HuH-7.5 (cell line): ENCODE measurements around the gene HS2ST1.

Experiments
- DNase-seq: peaks from one replicate; pipeline ENCODE4 v3.0.0; 2011; ENCODE audit warnings: low spot score

HS2ST1 gene

DNA sequence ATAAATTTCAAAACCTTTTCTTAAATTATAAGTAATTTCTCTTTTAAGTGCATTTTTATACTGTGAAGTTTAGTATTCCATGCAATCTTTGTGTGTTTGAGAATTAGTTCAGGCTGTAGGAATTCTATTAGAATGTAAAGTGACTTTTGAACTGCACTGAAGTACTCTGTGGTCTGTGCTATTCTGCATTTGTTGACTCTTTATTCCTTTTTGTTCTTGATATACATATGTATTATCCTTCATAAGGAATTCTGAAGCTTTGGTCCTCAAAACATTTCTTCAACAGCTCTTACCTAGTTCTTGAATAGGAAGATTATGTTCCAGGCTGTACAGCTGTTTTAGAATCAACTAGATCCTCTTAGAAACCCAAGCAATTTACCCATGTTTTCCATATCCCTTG lies 158.0 kb downstream of the HS2ST1 start:
- DNase-seq, result no peak

DNA sequence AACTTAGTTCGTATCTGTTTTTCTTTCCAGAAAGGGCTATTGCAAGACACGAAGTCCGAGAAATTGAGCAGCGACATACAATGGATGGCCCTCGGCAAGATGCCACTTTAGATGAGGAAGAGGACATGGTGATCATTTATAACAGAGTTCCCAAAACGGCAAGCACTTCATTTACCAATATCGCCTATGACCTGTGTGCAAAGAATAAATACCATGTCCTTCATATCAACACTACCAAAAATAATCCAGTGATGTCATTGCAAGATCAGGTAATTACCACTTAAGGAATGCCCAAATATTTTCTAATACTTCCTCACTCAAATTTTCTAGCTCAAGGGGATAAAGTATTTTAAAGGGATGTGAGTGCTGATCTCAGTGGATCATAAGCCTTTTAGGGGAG lies 158.5 kb downstream of the HS2ST1 start:
- DNase-seq, result no peak

DNA sequence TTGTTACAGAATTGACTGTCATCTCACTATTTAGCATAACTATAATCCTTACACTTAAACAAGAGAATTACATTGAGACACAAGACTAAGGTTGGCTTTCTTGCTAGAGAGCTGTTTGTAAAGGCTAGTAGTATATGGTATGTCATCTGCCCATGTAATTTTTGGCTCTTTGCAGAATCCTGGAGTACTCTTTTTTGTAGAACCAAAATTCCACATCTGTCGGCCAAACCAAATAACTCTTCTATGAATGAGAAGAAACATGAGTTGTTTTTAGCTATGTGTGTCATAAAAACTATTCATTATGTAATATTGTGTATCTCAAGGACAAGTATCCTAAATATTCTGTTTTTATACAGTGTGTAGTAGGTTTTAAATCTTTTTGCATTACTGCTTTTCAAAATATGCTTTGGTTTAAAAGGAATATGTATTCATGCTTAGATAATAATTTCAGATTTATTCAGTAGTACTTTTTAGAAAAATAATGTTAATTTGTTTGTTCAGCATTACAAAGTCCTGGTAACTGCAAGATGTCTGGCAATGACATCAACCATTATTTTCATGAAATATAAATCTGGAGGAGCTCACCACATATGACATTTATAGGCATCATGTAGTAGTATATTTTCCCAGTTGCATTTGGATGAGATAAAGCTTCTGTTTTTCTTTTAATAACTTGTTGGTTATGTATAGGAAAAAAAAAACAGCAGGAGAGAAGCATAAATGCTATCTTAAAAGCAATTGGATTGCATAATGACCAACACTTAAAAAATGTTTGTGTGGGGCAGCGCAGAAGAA lies 159.8 kb downstream of the HS2ST1 start:
- DNase-seq, result no peak

DNA sequence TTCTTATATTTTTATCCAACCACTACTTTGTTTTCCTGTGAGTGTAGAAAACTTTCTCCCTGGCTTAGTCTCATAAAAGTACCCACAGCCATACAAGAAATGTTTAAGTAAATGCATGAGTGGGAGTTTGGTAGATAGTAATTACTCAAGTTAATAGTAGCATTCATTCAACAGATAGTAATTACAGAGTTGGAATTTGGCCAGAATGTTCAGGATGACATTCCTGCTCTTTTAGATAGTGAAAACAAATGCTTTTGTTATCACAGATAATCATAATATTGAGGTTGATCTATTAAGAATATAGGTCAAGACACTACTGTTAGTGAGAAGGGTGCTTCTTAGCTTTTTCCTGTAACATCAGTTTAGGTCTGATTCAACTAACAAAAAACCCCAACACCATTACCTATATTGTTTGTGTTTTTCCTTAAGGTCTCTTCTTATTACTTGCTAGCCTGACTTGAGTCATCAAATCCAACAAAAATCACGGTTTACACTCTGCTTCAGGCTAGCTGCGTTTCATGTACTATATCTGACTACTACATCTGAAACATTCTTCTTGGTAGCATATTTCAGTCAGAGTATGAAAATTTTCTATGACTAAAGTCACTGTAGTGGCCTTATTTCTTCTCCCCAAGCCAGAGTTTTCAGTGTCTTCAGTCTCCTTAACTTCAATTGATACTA lies 163.7 kb downstream of the HS2ST1 start:
- no peak for DNase-seq

DNA sequence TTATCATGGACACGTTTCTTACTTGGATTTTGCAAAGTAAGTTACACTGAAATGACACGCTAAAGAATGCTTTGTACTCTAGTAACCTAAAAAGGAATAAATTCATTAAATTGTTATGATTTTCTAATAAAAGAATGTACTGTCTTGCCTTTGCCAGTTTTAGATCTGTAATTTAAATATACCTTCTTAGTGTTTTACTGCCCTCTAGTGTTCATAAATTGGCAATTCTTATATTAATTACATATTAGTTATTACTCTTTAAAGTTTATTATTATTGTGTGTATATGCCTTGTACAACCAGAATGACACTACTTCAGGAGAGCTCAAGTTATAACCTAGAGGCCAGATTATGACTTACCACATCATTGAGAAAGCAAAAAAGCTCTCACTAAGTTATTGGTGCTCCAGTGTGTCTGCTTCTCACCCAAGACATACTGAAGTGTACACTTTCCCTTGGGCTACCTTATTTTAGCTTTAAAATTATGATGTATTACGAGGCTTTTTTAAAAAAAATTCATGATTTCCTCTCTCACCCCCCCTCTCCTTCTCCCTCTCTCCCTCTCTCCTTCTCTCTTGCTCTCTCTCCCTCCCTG lies 169.9 kb downstream of the HS2ST1 start:
- DNase-seq, result no peak

DNA sequence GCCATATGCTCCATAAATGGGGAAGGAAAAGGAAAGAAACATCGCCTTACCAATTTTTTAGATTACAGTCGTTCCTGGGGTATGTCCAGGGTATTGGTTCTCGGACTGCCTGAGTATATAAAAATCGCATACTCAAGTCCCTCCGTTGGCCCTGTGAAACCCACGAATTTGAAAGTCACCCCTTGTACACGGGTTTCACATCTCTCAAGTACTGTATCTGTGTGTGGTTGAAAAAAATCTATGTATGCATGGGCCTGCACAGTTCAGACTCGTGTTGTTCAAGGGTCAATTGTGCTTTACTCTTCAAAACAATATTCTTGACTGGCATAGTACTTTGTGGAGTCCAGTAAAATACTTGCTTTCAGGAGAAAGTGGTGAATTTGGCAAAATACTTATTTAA lies 171.7 kb downstream of the HS2ST1 start:
- no peak for DNase-seq

DNA sequence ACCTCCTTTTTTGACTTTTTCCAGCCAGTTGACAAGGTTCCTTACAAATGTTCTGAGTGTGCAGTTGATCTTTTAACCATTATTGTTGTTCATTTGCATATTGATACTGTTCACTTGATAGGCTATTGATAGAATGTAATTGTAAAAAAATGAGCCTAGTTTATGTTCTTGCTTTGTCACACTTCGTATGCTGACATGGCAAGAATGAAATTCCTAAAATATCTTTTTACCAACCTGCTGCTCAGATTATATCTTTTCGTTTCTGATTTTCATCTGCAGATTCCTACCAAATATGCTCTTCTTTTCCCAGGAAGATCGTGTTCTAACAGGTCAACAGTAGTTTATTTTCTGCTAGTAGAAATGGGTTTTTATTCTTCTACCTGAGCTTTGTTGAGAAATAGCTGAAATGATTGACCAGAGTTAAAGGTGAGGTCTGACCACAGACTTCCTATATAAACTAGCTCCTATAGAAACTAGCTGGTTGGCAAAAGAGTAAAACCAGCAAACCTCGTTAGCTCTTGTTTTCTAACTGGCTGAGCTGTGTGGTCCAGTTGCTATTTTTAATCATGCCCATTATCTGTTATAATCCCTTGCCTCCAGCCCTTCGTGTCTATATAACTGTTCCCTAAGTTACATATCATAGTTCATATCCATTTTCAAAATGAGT lies 174.8 kb downstream of the HS2ST1 start:
- DNase-seq, result no peak

DNA sequence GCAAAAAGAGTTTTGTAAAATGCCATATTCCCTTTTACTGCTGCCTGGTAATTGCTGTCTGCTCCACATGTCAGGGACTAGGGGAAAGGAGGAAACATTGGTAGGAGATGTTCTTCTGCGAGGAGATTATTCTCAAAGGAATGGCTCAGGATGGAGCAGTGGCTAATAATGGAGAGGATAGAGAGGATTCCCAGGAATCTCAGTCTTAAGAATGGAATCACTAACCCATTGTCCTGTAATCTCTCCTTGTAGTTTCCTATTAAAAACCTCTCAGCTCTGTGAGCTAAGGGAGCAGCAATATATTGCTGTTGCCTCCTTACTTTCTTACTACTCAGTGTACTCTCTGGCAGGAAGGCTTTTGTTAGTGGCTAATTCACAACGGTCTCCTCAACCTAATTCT lies 175.4 kb downstream of the HS2ST1 start:
- no peak for DNase-seq

DNA sequence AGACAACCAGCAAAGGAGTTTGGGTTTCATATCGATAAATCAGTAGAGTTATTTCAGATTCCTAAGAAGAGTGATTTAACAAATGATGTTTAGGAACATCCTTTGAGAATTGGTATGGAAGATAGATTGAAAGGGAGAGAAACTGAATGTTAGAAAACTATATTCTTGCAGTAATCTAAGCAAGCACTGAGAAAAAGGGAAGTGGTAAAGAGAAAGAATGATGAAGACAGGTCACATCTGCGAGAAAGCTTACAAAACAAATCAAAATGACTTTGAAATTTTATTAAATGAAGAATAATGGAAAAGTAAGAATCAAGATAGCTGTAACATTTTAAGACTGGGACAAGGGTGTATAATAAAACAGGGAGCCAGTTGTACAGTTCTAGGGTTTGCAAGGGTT lies 177.0 kb downstream of the HS2ST1 start:
- DNase-seq, result no peak

DNA sequence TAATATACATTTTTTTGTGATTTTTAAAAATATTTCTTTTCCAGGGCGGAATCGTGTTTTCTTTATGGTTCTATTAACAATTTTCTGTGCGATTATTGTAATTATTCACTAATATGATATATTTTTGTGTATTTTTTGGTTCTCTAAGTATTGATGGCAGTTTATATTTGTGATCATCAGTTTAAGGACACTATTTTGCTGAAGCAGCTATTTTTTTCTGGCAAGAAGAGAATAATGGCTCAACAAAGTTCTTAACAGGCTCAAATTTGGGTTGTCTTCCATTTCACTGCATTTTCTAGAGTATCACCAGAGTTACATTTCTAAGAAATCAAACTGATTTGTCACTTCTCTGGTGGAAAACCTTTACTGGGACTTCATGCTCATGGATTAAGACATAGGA lies 178.4 kb downstream of the HS2ST1 start:
- no peak for DNase-seq

DNA sequence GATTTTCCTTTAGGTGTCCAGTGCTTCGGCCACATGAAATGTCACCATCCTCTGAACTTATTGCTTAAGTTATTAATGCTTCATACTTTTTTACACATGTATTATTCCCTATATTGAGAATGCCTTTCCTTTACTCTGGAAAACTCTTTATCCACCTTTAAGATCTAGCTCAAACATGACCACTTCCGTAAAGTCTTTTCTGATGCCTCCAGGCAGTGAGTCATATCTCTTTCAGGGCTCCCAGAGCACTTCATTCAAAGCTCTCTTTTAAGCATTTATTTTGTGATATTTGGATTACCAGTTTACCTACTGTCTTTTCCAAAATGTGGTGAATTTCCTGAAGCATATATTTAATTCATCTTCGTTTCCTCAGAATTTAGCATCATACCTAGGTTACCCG lies 178.9 kb downstream of the HS2ST1 start:
- no peak for DNase-seq

DNA sequence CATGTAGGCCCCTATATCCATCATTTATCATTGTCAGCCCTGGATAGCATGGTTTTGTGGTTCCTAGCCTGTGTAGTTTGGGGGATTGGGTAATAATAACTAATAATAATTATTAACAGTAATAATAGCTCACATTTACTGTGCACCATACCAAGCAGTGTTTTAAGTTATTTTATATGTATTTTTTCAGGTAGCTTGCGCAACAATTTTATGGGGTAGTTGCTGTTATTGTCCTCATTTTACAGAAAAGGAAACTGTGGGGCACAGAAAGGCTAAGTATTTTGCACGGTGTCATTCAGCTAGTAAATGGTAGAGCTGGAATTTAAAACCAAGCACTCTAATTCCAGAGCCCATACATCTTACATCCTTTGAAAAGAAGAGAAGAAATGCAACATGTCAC lies 179.8 kb downstream of the HS2ST1 start:
- no peak for DNase-seq

DNA sequence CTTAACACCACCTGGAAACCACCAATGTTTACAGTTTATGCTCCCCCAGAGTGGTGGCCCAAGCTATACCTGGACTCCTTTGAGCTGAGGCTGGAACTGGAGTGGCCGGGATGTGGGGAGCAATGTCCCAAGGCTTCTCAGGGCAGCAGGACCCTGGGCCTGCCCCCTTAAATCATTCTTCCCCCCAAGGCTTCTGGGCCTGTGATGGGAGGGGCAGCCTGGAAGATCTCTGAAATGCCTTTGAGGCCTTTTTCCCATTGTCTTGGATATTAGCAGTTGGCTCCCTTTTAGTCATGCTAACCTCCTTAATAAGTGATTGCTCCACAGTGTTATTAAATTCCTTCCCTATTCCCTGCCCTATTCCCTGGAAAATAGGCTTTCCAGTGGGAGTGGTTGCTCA lies 185.8 kb downstream of the HS2ST1 start:
- DNase-seq, result no peak

DNA sequence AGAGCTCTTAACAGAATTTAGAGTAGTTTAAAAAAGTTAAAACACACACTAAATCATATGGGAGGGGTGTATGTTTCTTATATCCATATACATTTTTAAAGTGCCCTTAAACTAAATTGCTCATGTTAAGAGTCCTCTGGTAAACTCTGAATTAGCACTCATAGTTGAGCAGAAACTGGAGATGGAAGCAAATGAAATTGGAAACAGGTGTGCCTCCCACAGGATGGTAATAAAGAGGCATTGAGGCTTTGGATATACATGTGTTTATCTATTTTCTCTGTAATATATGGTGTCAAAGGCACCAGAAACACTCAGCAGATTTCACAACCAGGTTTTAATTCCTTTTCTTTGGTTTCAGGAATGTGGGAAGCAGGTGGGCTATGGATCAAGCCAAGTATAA lies 188.6 kb downstream of the HS2ST1 start:
- DNase-seq, result no peak

DNA sequence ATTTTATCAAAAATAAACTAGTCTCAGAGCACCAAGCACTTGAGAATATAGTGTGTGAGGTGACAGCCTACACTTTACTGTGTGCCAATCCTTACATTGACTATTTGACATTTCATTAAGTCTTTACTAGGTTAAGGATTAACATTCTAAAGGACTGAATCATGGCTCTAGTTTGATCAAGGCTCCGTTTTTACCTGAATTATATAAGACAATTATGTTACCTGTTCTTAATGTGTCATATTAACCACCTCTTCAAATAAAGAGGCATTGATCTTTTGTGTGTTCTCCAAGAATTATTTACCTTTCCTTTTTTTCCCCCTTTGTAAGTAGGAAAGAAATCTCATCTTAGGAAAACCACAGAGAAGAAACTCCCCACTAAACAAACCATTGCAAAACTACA lies 189.7 kb downstream of the HS2ST1 start:
- no peak for DNase-seq

DNA sequence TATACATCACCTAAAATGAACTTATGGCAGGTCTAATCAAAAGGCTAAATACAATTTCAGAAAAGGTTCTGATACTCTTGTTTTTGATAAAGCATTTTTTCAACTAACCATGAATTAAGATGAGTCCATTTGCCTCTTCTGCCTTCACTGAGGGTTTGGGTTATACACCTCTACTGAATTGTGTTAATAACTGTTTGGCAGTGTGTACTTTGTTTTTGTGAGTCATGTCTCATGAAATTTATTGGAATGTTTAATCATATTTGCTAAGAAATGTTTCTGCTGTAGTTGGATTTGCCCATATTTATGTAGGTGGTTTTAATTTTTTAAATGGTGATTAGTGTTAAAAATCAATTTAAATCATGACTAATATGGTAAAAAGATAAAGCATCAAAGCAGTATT lies 190.5 kb downstream of the HS2ST1 start:
- no peak for DNase-seq

DNA sequence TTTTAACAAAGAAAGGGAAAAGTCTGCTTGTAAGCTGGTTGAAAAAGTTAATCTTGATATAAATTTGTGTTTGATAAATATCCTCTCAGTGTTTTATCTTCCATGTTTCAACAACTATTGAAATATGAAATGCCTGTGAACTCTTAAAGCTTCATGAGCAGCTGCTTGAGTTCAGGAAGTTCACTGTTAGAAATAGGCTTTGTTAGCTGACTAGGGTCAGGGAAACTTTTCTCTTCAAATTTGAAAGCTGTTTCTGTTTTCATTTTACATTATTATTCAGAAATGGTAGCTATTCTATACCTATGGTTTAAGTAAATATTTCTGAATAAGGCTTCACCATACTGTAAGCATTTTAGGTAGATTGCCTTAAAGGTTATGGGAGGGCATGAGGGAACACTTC lies 191.7 kb downstream of the HS2ST1 start:
- no peak for DNase-seq

DNA sequence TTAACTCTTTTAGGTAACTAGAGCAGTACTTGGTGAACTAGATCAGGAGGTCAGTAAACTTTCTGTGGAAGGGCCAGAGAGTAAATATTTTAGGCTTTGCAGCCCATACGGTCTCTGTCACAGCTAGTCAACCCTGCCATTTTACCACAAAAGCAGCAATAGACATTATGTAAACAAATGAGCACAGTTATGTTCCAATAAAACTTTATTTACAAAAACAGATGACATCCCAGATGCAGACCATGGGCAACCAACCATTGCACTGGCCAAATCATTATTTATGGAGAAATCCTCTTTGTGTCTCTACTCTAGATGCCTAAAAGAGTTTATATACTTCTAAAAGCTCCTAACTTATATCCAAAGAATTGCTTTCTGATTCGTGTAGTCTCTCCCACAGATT lies 192.4 kb downstream of the HS2ST1 start:
- DNase-seq, result no peak

DNA sequence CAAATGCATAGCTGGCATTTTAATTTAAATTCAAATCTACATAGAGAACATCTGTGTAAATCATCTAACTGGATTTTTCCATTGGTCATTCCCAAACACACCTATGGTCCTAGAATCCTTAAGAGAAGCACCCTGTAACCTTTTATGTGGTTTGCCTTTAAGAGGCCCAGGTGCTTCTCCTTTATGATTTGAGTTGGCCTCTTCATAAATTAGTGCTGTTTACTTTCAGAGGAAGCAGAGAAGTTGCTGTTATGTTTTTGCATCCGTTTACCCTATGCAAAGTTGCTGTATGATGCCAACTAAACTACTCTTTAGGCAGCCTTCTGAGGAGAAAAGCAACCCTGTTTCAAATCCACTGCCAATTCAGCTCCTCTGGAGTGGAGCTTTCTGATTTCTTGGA lies 193.8 kb downstream of the HS2ST1 start:
- DNase-seq, result no peak

DNA sequence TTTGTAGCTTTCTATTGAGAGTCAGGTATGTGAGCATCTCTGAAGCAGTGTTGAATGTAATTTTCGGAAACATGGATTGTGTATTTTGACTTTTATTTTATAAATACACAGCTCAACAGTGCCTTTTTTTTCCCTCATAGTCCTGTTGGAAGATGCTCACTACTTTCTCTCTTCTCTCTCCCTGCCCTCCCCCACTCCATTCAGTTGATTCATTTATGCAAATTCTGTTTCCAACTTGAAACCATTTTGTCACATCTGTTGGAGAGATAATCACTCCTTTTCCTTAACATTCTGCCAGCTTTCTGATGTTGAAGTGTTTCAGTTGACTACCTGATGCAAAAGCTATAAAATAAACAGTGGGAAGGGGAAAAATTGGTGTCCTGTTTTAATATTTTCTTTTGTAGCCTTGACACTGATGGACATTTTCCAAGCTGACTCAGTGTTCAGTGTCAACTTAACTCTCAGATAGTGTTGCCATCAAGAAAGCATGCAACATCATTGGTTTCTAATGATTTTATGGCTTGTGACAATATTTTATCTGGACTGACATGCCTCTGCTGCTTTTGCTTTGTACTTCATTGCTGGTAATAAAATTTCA lies 194.5 kb downstream of the HS2ST1 start:
- DNase-seq, result no peak

DNA sequence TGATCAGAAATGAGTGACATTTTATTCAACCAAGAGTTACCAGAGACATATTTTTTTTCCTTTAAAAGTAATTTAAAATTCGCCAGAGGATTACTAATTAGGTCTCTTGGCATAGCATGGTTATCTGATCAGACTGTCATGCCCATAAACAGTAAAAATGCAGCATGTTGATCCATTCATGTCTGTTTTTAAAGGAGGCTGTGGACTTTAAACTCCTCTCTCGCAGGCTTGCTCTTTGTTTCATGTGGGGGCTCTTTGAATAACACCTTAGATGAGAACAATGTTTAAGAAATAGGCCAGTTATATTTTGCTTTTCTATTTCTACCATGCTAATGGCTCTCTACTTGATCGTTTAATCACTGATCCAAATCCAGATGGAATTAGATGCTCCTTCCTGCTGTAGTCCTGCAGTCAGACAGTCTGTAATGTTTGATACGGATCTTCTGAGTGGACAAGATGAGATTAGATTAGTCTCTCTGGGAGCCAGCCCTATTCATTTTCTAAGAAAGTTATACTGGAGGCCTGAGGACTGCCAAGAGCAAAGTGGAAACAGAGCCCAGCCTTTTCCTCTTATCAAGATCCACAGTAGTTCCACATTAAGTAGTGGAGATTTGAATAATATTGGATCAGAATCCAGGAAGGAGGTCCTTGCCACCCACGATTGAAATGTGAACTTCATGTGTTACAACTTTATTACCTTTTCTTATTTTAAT lies 197.4 kb downstream of the HS2ST1 start:
- DNase-seq, result no peak

DNA sequence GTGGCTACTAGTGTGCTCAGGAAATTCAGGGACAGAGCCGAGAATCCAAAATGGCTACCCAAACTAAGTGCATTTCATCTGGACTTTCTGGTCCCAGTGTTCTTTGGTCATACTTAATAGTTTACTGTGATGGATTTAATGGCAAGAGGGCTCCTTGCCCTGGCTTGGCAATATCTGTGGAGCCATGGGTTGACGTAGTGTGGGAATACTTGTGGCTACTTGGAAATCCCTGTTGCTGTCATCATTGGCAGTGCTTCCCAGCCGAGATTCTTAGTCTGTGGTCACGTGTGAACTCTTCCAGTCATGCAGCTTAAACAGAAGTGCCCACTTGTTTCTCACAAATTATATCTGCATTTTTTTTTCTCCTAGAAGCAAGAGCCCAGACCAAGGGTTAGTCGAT lies 198.9 kb downstream of the HS2ST1 start:
- DNase-seq, result no peak
